NOMO-1 (cell line): ENCODE measurements around the gene FGF11.

Experiments used
- DNase-seq, 2 experiments: peaks; one replicate each; lab custom pipeline; 2025; ENCODE audit not compliant: unreplicated experiment in 2 of 2; lab: John Stamatoyannopoulos, UW

FGF11 gene

GRCh38 chr17:7439462-7440112 lies at the start of gene FGF11:
TSS of gene FGF11 (plus strand) at chr17:7439512. CDS start at chr17:7439621, 109 bp downstream.
- no peak for DNase-seq

DNA sequence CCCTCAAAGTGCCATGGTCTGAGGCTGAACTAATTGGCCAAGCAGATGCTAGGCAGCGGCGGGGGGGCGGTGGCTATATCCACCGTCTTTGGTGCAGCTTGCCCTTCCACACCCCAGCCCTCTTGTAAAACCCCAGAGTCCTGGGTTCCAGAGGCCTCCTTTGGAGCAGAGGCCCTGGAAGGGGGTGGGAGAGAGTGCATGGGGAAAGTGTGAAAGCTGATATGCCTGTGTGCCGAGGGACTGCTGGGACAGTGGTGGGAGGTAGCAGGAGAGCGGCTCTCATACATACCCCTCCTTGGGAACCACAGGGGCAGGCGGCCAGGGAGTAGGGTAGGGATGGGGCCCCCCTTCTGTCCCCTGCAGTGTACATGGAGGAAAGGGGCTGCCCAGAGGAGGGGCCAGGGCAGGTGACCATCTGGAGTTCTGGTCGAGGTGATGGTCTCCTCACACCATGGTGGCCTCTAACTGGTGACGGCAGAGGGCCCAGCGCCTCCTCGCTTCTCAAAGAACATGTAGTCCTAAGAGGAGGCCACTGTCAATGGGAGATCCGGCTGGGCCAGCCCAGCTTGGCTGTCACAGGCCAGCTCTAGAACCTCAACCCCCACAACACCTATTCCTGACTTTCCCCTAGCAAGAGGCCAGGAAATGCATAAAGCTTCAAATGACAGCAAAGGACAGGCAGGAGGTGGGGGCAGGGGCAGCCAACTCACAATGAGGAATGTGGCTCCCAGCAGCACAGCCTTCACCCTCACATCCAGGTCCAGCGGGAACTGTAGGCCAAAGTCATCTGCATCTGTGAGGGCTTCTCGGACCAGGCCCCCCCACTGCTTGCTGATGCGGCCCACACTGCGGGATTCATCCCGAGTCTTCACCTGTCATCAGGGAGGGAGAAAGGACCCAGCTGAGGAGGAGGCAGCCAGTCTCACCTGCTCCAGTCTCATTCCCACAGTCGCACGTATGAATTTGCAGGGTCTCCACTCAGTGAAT lies 49.1 kb upstream of the FGF11 start:
- no peak for DNase-seq

- DNase-seq: no peak
Measured at GRCh38 chr17:7391307-7391706, 48.0 kb upstream of the FGF11 start.

GRCh38 chr17:7392696-7393612 lies 46.4 kb upstream of the FGF11 start:
- no peak for DNase-seq

GRCh38 chr17:7393613-7394451 lies 45.5 kb upstream of the FGF11 start:
- DNase-seq: peak in 1 of 2 experiments; percentile 13

- DNase-seq: peak; percentile 68 to 90
Measured at GRCh38 chr17:7394452-7395191, 44.7 kb upstream of the FGF11 start, which contains the start of gene PLSCR3. TSS of gene PLSCR3 (minus strand) at chr17:7394525. CDS start at chr17:7394110, 415 bp downstream.

DNA sequence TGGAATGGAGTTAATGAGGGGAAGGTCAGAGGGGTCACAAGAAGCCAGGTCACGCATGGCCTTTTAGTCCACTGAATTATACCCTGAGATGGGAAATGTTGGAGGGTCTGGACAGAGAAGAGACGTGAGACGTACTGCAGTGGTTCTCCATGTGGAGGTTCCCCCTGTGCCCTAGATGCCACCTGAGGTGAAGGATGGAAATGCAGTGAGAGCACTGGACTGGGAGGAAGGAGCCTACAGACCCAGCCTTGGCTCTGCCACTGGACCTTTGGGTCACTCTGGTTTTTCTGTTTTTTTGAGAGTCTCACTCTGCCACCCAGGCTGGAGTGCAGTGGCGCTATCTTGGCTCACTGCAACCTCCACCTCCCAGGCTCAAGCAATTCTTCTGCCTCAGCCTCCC lies 43.2 kb upstream of the FGF11 start:
- no peak for DNase-seq

- no peak for DNase-seq
Measured at GRCh38 chr17:7398612-7399011, 40.7 kb upstream of the FGF11 start.

DNA sequence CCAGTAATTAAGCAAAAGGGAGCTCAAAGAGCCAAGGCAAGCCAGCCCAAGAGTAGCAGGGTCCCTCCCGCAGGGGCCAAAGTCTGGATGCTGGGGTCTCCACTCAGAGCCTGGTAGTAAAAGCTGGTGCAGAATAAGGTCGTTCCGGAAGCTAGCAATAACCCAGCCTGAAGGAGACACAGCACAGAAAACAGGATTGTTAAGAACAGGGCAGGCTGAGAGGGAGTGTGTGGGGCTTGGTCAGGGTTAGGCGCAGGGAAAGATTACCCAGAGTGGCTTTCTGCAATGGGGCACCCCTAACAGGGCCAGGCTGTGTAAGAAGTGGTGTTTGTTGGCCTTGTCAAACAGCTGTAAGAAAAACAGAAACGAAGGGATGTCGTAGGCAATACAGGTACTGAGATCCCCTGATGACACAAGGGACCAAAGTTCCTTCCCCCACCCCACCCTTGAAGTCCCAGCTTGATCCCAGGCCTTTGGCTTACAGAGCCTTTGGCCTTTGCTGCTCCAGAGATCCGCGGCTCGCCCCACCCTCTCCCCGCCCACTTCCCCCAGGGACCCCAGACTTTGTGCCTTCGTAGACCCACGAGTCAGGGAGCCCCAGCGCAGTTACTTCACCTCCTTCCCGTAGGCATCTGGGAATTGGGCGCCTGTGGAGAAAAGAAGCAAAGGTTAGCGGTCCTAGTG lies 36.1 kb upstream of the FGF11 start:
- no peak for DNase-seq

DNA sequence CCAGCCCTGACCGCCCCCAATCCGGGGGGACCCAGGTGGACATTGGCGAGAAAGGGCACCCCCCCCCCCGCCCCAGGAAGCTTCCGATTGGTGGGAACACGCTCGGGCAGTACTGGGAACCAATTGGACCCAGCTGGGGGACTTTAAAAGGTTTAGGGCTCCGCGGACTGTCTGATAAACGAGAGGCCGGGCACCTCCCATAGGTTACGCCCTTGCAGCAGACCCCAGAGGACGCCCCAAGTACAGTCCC lies 35.7 kb upstream of the FGF11 start:
- DNase-seq: peak in 1 of 2 experiments; percentile 74

DNA sequence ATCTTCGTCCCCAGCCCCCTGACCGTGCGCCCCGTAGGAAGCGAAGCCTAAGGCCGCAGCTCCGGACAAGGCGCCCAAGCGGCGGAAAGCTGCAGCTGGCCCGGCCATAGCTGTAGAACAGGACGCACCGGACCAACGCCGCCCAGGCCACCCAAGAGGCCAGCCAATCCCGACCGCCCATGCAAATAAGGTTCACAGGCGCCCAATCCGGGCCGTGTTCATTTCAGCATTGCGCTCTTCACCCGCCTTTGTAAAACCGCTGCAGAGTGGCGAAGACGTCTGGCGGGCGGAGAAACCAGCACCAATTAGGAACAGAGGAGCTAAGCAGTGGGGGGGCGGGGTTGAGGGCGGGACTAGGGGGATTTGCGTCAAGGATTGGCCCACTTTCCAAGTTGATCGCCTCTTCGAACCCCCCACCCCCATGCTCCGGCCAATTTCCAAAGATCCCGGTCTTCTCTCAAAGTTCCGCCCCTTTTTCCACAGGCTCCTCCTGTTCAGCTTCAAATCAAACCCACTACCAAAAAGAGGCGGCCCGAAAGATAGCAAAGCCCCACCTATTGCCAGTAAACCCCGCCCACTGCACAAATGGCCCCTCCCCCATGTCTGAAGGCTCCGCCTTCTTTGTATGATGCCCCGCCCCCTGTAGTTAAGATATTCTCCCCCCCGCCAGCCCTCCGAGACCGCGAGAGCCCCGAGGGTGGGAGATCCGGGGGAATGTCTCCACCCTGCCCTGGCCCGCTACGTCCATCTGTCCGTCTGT lies 35.2 kb upstream of the FGF11 start, which contains the start of gene TMEM256:
TMEM256 (minus strand) TSS at position 121 of the 760 bp plus-strand sequence; CDS start at position 108, 13 bp downstream.
- peak; percentile 98 to 99 for DNase-seq

DNA sequence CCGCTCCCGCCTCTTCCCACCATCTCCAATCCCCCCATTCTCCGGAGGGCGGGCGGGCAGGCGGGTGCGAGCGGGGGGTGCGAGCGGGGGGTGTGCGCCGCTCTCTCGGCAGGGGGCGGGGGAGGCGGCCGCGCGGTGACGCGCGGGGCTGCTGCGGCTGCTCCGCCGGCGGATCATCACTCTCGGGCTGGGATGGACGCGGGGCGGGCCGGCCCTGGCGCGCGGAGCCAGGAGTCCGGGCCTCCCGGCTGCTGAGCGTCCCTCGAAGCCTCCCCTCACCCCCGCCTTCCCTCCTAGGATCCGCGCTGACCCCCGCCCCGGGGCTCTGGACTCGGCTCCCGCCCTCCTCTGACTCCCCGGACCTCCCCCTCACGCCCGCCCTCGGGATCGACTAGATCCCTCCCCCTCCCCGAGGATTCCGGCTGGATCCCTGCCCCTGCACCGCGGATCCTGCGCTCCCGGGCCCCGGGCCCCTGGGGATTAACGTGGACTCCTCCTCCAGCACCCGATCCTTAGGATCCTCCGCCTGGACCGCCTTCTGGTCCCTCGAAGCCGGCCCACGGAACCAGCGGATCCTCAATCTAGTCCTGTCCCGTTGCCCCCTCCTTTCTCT lies 34.5 kb upstream of the FGF11 start:
- DNase-seq: peak in 1 of 2 experiments; percentile 49

DNA sequence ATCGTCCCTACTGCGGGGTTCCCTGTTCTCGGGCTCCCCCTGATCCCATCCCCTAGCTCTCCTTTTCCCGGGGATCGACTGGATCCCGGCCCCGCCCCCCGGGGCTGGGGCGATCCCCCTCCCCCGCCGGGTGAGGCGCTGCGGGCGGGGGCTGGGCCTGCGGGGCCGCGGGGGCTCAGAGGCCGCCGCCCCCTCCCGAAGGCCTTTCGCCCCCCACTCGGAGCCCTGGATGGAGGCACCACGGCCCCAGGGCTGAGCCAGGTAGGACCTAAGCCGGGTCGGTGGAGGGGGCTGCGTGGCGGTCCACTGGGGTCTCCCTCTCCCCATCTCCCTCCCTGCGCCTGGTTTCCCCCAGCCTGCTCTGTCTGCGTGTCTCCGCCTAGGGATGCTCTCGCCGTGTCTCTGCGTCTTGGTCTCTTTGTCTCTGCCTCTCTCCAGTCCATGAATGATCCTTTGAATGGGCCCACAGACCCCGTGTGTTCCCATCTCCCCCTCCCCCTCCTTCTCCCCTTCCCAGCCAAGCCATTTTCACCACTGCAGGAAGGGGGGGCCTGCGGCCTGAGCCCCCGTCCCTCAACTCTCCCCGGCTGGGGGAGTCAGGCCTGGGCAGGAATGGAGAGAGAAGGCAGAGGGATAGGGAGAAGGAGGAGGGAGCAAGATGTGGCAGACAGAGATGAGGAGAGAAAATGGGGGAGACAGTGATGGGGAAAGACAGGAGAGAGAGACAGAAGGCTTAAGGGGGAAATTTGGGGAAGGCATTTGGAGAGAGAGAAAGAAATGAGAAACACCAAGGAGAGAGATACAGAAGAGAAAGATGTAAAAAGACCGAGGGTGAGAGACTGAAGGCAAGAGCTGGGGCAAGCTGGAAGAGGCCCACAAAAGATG lies 33.7 kb upstream of the FGF11 start:
- no peak for DNase-seq

DNA sequence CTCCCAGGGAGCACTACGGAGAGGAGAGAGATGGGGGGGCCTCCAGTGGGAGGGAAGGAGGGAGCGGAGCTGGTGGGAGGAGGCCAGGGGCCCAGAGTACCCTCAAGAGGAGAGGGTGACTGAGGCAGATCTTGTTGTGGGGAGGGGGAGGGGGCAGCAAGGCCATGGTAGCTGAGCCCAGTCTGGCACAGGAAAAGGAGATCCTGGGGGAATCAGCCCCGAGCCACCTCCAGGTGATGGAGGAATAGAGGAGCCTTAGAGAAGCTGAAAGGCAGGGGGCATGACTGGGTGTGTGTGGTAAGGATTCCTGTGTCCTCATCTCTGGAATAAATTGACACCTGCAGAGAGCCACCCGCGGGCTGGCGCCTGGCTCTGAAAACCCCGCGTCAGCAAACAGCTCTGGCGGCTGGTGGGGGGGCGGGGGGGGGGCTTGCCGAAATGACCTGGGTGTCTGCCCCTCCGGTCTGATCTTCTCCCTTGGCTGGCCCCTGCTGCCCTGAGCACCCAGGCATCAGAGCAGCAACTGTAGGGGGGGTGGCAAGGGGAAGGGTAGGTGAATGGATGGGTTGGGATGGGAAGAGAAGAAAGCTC lies 33.0 kb upstream of the FGF11 start:
- DNase-seq: no peak

- DNase-seq: no peak
Measured at GRCh38 chr17:7407082-7407481, 32.2 kb upstream of the FGF11 start.
